ENCODE results near the gene NNMT. TPM values are rescaled to one million over a fixed set of nuclear protein-coding genes. Genes with fewer than 3 reads are reported as not detected.

Gene NNMT
- polyA plus RNA-seq, 1 of the 3 experiments (the other 2 are of a cell fraction) = 84.6 TPM

DNA sequence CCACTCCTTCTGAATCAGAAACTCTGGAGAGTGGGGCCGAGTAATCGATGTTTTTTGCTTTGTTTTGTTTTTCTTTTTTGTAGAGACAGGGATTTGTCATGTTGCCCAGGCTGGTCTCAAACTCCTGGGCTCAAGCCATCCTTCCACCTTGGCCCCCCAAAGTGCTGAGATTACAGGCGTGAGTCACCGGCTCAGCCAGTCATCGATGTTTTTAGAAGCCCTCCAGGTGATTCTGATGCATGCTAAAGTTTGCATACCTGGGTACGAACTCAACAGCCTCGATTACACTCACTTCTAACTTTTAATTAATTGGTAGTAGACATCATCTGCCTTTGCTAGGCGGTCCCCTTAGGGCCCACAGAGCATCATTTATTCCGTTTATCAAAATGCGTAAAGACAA, 53.8 kb downstream of the NNMT start (continued):
- TF ChIP-seq, protein P1, sequence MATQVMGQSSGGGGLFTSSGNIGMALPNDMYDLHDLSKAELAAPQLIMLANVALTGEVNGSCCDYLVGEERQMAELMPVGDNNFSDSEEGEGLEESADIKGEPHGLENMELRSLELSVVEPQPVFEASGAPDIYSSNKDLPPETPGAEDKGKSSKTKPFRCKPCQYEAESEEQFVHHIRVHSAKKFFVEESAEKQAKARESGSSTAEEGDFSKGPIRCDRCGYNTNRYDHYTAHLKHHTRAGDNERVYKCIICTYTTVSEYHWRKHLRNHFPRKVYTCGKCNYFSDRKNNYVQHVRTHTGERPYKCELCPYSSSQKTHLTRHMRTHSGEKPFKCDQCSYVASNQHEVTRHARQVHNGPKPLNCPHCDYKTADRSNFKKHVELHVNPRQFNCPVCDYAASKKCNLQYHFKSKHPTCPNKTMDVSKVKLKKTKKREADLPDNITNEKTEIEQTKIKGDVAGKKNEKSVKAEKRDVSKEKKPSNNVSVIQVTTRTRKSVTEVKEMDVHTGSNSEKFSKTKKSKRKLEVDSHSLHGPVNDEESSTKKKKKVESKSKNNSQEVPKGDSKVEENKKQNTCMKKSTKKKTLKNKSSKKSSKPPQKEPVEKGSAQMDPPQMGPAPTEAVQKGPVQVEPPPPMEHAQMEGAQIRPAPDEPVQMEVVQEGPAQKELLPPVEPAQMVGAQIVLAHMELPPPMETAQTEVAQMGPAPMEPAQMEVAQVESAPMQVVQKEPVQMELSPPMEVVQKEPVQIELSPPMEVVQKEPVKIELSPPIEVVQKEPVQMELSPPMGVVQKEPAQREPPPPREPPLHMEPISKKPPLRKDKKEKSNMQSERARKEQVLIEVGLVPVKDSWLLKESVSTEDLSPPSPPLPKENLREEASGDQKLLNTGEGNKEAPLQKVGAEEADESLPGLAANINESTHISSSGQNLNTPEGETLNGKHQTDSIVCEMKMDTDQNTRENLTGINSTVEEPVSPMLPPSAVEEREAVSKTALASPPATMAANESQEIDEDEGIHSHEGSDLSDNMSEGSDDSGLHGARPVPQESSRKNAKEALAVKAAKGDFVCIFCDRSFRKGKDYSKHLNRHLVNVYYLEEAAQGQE (IDR thresholded peaks at IDR 0.05; ENCODE audit: low read depth, low read length) = no peak
- TF ChIP-seq FOXJ3 (CRISPR knock-in tag; IDR thresholded peaks at IDR 0.05) (no peak), YY1 (IDR thresholded peaks at IDR 0.05; ENCODE audit: low read depth) (no peak)

DNA sequence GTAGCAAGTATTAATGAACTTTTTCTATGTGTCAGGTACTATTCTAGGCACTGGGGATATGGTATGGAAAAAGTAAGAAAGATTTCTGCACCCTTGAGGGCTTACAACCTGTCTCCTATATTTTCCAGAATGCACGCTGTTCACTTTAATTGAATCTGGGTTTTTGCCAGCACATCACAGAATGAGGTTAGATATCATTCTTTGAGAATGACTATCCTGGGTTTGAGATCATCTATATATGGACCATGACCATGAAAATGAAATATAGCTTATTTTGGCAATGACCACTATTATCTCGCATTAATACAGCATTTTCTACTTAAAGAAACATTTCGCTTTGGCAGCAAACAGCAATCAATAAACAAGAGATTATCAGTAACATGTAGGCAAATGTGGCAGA, 57.2 kb downstream of the NNMT start:
- Histone ChIP-seq H3K9me2 (no peaks in the 10 kb centered on the region), H3K79me2 (ENCODE audit: insufficient read depth) (no peaks in the 10 kb centered on the region), H3K36me3 (replicated peaks in 1 of 2; ENCODE audit: control insufficient read depth in 1 of 2, insufficient read depth in 2 of 2, low read length in 1 of 2) (no peaks in the 10 kb centered on the region), H3K27ac (ENCODE audit: low read depth in 2 of 2, low read length in 1 of 2) (peak overlapping the region in 1 of 2 experiments; percentile 55; a peak in 2 of 4 replicates), H3K27me3 (ENCODE audit: insufficient read depth) (no peaks in the 10 kb centered on the region), H2AFZ (ENCODE audit: low read depth) (no peak overlapping the region), H3K4me1 (ENCODE audit: control insufficient read depth in 1 of 2, insufficient read depth in 2 of 2, low read depth in 1 of 2, low read length in 1 of 2) (no peaks in the 10 kb centered on the region), H3F3A (replicated peaks; ENCODE audit: insufficient read depth) (peaks cover 24% of the 10 kb centered on the region), H3K4me3 (ENCODE audit: low read depth in 2 of 2, low read length in 1 of 2) (no peak overlapping the region), H3K9me3 (no peaks in the 10 kb centered on the region), H4K20me1 (ENCODE audit: insufficient read depth) (no peaks in the 10 kb centered on the region), H3K4me2 (no peak overlapping the region), H3K9ac (0 out of 2 replicates have a peak overlapping the region, but pooled peaks have one; percentile 7)
- ChIA-PET POLR2A (no interaction called here), CTCF (no interaction called here)
- no peak for DNase-seq
- TF ChIP-seq JUND (IDR thresholded peaks at IDR 0.05) = peak; percentile 50
- TF ChIP-seq FOSL2 (IDR thresholded peaks at IDR 0.05; ENCODE audit: borderline replicate concordance, low read depth) = 0 out of 2 replicates have a peak, but pooled peaks have one; percentile 24
- TF ChIP-seq MEF2A (IDR thresholded peaks at IDR 0.05; ENCODE audit: borderline replicate concordance, low read depth) = 0 out of 2 replicates have a peak, but pooled peaks have one; percentile 26
- TF ChIP-seq, protein P2, sequence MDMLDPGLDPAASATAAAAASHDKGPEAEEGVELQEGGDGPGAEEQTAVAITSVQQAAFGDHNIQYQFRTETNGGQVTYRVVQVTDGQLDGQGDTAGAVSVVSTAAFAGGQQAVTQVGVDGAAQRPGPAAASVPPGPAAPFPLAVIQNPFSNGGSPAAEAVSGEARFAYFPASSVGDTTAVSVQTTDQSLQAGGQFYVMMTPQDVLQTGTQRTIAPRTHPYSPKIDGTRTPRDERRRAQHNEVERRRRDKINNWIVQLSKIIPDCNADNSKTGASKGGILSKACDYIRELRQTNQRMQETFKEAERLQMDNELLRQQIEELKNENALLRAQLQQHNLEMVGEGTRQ (IDR thresholded peaks at IDR 0.05; ENCODE audit: borderline replicate concordance, low read depth, low read length) = no peak
- TF ChIP-seq TCF12 (IDR thresholded peaks at IDR 0.05) = no peak
- TF ChIP-seq GABPA (IDR thresholded peaks at IDR 0.05; ENCODE audit: low read depth) = no peak
- no peak for TF ChIP-seq NRF1 (IDR thresholded peaks at IDR 0.05; ENCODE audit: low read depth, low read length)
- TF ChIP-seq NFIC (IDR thresholded peaks at IDR 0.05; ENCODE audit: borderline replicate concordance) = peak; percentile 55
- 0 out of 4 replicates have a peak, but pooled peaks of 1 of the 2 experiments have one; percentile 13 for TF ChIP-seq EP300 (IDR thresholded peaks at IDR 0.05; ENCODE audit: borderline replicate concordance in 1 of 2, low read depth in 1 of 2, low read length in 1 of 2)
- TF ChIP-seq, protein P3, sequence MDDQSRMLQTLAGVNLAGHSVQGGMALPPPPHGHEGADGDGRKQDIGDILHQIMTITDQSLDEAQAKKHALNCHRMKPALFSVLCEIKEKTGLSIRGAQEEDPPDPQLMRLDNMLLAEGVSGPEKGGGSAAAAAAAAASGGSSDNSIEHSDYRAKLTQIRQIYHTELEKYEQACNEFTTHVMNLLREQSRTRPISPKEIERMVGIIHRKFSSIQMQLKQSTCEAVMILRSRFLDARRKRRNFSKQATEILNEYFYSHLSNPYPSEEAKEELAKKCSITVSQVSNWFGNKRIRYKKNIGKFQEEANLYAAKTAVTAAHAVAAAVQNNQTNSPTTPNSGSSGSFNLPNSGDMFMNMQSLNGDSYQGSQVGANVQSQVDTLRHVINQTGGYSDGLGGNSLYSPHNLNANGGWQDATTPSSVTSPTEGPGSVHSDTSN (IDR thresholded peaks at IDR 0.05) = 0 out of 2 replicates have a peak, but pooled peaks have one; percentile 8
- TF ChIP-seq, protein P4, sequence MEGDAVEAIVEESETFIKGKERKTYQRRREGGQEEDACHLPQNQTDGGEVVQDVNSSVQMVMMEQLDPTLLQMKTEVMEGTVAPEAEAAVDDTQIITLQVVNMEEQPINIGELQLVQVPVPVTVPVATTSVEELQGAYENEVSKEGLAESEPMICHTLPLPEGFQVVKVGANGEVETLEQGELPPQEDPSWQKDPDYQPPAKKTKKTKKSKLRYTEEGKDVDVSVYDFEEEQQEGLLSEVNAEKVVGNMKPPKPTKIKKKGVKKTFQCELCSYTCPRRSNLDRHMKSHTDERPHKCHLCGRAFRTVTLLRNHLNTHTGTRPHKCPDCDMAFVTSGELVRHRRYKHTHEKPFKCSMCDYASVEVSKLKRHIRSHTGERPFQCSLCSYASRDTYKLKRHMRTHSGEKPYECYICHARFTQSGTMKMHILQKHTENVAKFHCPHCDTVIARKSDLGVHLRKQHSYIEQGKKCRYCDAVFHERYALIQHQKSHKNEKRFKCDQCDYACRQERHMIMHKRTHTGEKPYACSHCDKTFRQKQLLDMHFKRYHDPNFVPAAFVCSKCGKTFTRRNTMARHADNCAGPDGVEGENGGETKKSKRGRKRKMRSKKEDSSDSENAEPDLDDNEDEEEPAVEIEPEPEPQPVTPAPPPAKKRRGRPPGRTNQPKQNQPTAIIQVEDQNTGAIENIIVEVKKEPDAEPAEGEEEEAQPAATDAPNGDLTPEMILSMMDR (IDR thresholded peaks at IDR 0.05) = no peak
- TF ChIP-seq TAF1 (IDR thresholded peaks at IDR 0.05; ENCODE audit: borderline replicate concordance, low read depth, low read length) = no peak
- TF ChIP-seq TEAD4 (IDR thresholded peaks at IDR 0.05; ENCODE audit: borderline replicate concordance, insufficient read depth) = no peak
- TF ChIP-seq GATA2 (CRISPR knock-in tag; IDR thresholded peaks at IDR 0.05) = no peak
- TF ChIP-seq, protein P1 (IDR thresholded peaks at IDR 0.05; ENCODE audit: low read depth, low read length) = no peak
- no peak for TF ChIP-seq SMC3 (IDR thresholded peaks at IDR 0.05; ENCODE audit: low read depth, low read length)
- TF ChIP-seq, protein P5, sequence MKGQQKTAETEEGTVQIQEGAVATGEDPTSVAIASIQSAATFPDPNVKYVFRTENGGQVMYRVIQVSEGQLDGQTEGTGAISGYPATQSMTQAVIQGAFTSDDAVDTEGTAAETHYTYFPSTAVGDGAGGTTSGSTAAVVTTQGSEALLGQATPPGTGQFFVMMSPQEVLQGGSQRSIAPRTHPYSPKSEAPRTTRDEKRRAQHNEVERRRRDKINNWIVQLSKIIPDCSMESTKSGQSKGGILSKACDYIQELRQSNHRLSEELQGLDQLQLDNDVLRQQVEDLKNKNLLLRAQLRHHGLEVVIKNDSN (IDR thresholded peaks at IDR 0.05; ENCODE audit: borderline replicate concordance, low read depth) = no peak
- 68% methylated on average over 3 of the region's 3 CpGs for WGBS (ENCODE audit: low lambda C conversion rate)
